Effector memory CD4-positive, alpha-beta T cell (primary cell): ENCODE data around the gene RPL26.

Experiments
- DNase-seq, 3 donors: peaks; one replicate each; pipeline ENCODE4 v3.0.0-alpha.2; 2020
- H3K27ac ChIP-seq: 2 replicates; pipeline ENCODE4 v1.7.0; 2013; ENCODE audit warnings: mild to moderate bottlenecking, low read length, moderate library complexity; ENCODE audit not compliant: insufficient read depth, poor library complexity, severe bottlenecking
- H3K27me3 ChIP-seq: replicated peaks from 2 replicates; pipeline ENCODE4 v1.7.0; 2013; ENCODE audit warnings: mild to moderate bottlenecking, low read length; ENCODE audit not compliant: insufficient read depth, control insufficient read depth, poor library complexity, severe bottlenecking
- H3K36me3 ChIP-seq: 2 replicates; pipeline ENCODE4 v1.7.0; 2013; ENCODE audit warnings: mild to moderate bottlenecking, low read length, moderate library complexity; ENCODE audit not compliant: control insufficient read depth, insufficient read depth
- H3K4me1 ChIP-seq: 2 replicates; pipeline ENCODE4 v1.7.0; 2013; ENCODE audit warnings: low read length, mild to moderate bottlenecking; ENCODE audit not compliant: control insufficient read depth, insufficient read depth, poor library complexity, severe bottlenecking
- H3K4me3 ChIP-seq: 2 replicates; pipeline ENCODE4 v1.7.0; 2013; ENCODE audit warnings: low read length, low read depth, mild to moderate bottlenecking; ENCODE audit not compliant: insufficient read depth, poor library complexity, severe bottlenecking
- H3K9me3 ChIP-seq: 2 replicates; pipeline ENCODE4 v1.7.0; 2013; ENCODE audit warnings: mild to moderate bottlenecking, low read length, moderate library complexity; ENCODE audit not compliant: control insufficient read depth

Gene RPL26

GRCh38 chr17:8371786-8372185, 11.2 kb downstream of the RPL26 start:
- Histone ChIP-seq H3K36me3 (peaks cover 10% of the 10 kb centered on the region), H3K9me3 (no peaks in the 10 kb centered on the region)
- DNase-seq = no peak

DNA sequence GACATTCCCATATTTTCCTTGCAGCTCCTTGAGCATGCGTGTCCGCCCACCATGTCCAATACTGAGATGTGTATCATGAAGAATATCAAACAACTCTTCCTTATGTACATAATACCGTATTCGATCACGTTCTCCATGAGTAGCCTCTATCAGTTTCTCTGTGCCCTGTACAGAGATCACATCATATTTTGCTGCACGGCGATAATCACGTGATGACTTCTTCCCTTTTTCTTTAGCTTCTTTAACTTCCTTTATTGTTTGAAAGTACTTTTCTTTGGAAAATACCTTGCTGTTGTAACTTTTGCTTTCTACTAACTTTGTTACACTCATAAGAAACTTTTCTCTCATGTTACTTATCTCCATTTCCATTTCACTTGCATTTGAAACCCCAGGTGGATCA, 13.0 kb downstream of the RPL26 start:
- H3K27me3 ChIP-seq = no peaks in the 10 kb centered on the region
- no peaks in the 10 kb centered on the region for H3K9me3 ChIP-seq
- no peaks in the 10 kb centered on the region for H3K4me1 ChIP-seq
- H3K27ac ChIP-seq = no peak overlapping the region
- DNase-seq = no peak
- no peak overlapping the region for H3K4me3 ChIP-seq
- H3K36me3 ChIP-seq = peaks cover 9% of the 10 kb centered on the region

More at GRCh38 chr17:8371786-8372185, 11.2 kb downstream of the RPL26 start:
- H3K4me3 ChIP-seq = no peak overlapping the region
- peaks cover 8% of the 10 kb centered on the region for H3K4me1 ChIP-seq
- no peak overlapping the region for H3K27ac ChIP-seq
- no peaks in the 10 kb centered on the region for H3K27me3 ChIP-seq

GRCh38 chr17:8368193-8368592, 14.8 kb downstream of the RPL26 start:
- no peaks in the 10 kb centered on the region for H3K27me3 ChIP-seq
- no peak for DNase-seq
- peaks cover 9% of the 10 kb centered on the region for H3K36me3 ChIP-seq
- no peak overlapping the region for H3K4me3 ChIP-seq
- no peak overlapping the region for H3K27ac ChIP-seq
- no peaks in the 10 kb centered on the region for H3K9me3 ChIP-seq
- H3K4me1 ChIP-seq = no peaks in the 10 kb centered on the region

GRCh38 chr17:8366231-8366630, 16.8 kb downstream of the RPL26 start:
- no peaks in the 10 kb centered on the region for H3K4me1 ChIP-seq
- H3K27ac ChIP-seq = no peak overlapping the region
- H3K9me3 ChIP-seq = no peaks in the 10 kb centered on the region
- peaks cover 9% of the 10 kb centered on the region for H3K36me3 ChIP-seq
- no peaks in the 10 kb centered on the region for H3K27me3 ChIP-seq
- no peak overlapping the region for H3K4me3 ChIP-seq
- no peak for DNase-seq

- no peaks in the 10 kb centered on the region for H3K9me3 ChIP-seq
- H3K27me3 ChIP-seq = no peaks in the 10 kb centered on the region
- no peaks in the 10 kb centered on the region for H3K4me1 ChIP-seq
- peaks cover 9% of the 10 kb centered on the region for H3K36me3 ChIP-seq
- DNase-seq = no peak
- H3K27ac ChIP-seq = no peak overlapping the region
- H3K4me3 ChIP-seq = no peak overlapping the region
These were observed 17.9 kb downstream of the RPL26 start for GRCh38 chr17:8365143-8365542.

- no peaks in the 10 kb centered on the region for H3K36me3 ChIP-seq
- H3K4me1 ChIP-seq = no peaks in the 10 kb centered on the region
- no peak for DNase-seq
- no peak overlapping the region for H3K27ac ChIP-seq
- no peak overlapping the region for H3K4me3 ChIP-seq
- H3K9me3 ChIP-seq = no peaks in the 10 kb centered on the region
- no peaks in the 10 kb centered on the region for H3K27me3 ChIP-seq
These were observed 20.2 kb downstream of the RPL26 start for GRCh38 chr17:8362651-8363332.

DNA sequence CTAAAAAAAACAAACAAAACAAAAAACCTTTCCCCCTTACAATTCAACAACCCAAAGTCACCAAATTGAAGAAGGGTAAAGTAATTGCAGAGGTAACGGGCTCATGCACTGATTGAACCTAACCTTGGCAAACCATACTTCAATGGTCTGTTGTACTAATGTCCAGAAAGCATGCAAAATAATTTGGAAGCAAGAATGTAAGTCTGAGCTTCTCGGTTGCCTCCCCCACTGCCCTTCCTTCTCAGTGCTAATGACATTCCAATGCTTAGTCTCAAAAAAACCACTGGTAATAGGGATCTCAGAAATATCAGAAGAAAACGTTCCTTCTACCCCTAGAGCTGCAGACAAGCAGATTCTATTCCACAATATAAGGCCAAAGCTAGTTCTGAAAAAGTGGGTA, 22.2 kb downstream of the RPL26 start:
- Histone ChIP-seq H3K36me3 (no peaks in the 10 kb centered on the region), H3K27ac (no peak overlapping the region), H3K27me3 (no peaks in the 10 kb centered on the region), H3K4me3 (no peak overlapping the region), H3K9me3 (no peaks in the 10 kb centered on the region), H3K4me1 (no peaks in the 10 kb centered on the region)
- no peak for DNase-seq

DNA sequence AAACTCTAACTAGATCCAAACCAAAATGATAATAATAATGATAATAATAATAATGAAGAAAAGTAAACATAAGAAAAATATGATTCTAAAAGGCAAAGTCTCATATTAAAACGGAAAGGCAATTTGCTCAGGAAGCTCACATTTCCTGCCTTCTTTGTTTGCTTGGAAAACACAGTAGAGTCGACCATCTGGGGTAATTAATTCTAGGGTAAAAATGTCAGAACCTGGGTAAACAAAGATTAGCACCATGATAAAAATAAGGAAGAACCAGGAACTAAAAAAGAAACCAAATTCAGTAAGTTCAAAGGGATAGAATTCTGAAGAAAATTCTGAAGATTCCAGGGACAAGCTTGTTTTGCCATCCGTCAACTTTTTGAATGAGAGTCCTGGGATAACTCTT, 22.7 kb downstream of the RPL26 start:
- Histone ChIP-seq H3K36me3 (no peaks in the 10 kb centered on the region), H3K27me3 (no peaks in the 10 kb centered on the region), H3K9me3 (no peaks in the 10 kb centered on the region), H3K27ac (no peak overlapping the region), H3K4me3 (no peak overlapping the region), H3K4me1 (no peaks in the 10 kb centered on the region)
- no peak for DNase-seq

GRCh38 chr17:8359769-8360168, 23.2 kb downstream of the RPL26 start:
- DNase-seq = no peak
- Histone ChIP-seq H3K36me3 (no peaks in the 10 kb centered on the region), H3K4me3 (no peak overlapping the region), H3K9me3 (no peaks in the 10 kb centered on the region), H3K27ac (no peak overlapping the region), H3K27me3 (no peaks in the 10 kb centered on the region), H3K4me1 (no peaks in the 10 kb centered on the region)

GRCh38 chr17:8357910-8358309, 25.1 kb downstream of the RPL26 start:
- Histone ChIP-seq H3K9me3 (no peaks in the 10 kb centered on the region), H3K4me3 (no peak overlapping the region), H3K27me3 (no peaks in the 10 kb centered on the region), H3K36me3 (no peaks in the 10 kb centered on the region), H3K27ac (no peak overlapping the region), H3K4me1 (no peaks in the 10 kb centered on the region)
- DNase-seq = no peak
